Measurements from ENCODE around the gene SBF2.
"Not testable (repeated sequence)": the region's sequence is repeated elsewhere in the genome, so short reads cannot be mapped to it uniquely, and the experiment has no call there.

The SBF2 gene

GRCh38 chr11:10268746-10269488 is 25.1 kb downstream of the SBF2 start:
- no peak for TF ChIP-seq CTCF (IDR thresholded peaks at IDR 0.05; ENCODE audit: low read depth, low read length)

GRCh38 chr11:10267821-10268220 is 26.2 kb downstream of the SBF2 start:
- TF ChIP-seq CTCF (IDR thresholded peaks at IDR 0.05; ENCODE audit: low read depth, low read length), result no peak
- H3K4me3 ChIP-seq (ENCODE audit: low read depth, low read length), result no peak overlapping the region

More at GRCh38 chr11:10268746-10269488, 25.1 kb downstream of the SBF2 start:
- H3K4me3 ChIP-seq (ENCODE audit: low read depth, low read length), result no peak overlapping the region

- TF ChIP-seq CTCF (IDR thresholded peaks at IDR 0.05; ENCODE audit: low read depth, low read length), result no peak
- H3K4me3 ChIP-seq (ENCODE audit: low read depth, low read length), result no peak overlapping the region
These were observed 28.1 kb downstream of the SBF2 start for GRCh38 chr11:10265936-10266335.

- H3K4me3 ChIP-seq (ENCODE audit: low read depth, low read length), result not testable (repeated sequence)
These were observed 29.3 kb downstream of the SBF2 start for GRCh38 chr11:10264716-10265115.

GRCh38 chr11:10263929-10264328 is 30.1 kb downstream of the SBF2 start:
- no peak overlapping the region for H3K4me3 ChIP-seq (ENCODE audit: low read depth, low read length)
- no peak for TF ChIP-seq CTCF (IDR thresholded peaks at IDR 0.05; ENCODE audit: low read depth, low read length)

- H3K4me3 ChIP-seq (ENCODE audit: low read depth, low read length), result no peak overlapping the region
- TF ChIP-seq CTCF (IDR thresholded peaks at IDR 0.05; ENCODE audit: low read depth, low read length), result no peak
These were observed 32.2 kb downstream of the SBF2 start for GRCh38 chr11:10261821-10262220.

GRCh38 chr11:10257478-10257877 is 36.5 kb downstream of the SBF2 start:
- TF ChIP-seq CTCF (IDR thresholded peaks at IDR 0.05; ENCODE audit: low read depth, low read length), result no peak
- H3K4me3 ChIP-seq (ENCODE audit: low read depth, low read length), result no peak overlapping the region

Data from WI38 (cell line).